ENCODE results near the gene BMP2K.
"Not testable (repeated sequence)": the region's sequence is repeated elsewhere in the genome, so short reads cannot be mapped to it uniquely, and the experiment has no call there.

GRCh38 chr4:78868712-78869111, 92.6 kb downstream of the BMP2K start:
- TF ChIP-seq TAF1 (IDR thresholded peaks at IDR 0.05; ENCODE audit: low read depth, low read length); POLR2A (IDR thresholded peaks at IDR 0.05; ENCODE audit: control extremely low read depth in 1 of 2, low read depth in 2 of 2, low read length in 2 of 2); YY1 (IDR thresholded peaks at IDR 0.05; ENCODE audit: low read depth, low read length): not testable (repeated sequence)
- TF ChIP-seq, protein P1, sequence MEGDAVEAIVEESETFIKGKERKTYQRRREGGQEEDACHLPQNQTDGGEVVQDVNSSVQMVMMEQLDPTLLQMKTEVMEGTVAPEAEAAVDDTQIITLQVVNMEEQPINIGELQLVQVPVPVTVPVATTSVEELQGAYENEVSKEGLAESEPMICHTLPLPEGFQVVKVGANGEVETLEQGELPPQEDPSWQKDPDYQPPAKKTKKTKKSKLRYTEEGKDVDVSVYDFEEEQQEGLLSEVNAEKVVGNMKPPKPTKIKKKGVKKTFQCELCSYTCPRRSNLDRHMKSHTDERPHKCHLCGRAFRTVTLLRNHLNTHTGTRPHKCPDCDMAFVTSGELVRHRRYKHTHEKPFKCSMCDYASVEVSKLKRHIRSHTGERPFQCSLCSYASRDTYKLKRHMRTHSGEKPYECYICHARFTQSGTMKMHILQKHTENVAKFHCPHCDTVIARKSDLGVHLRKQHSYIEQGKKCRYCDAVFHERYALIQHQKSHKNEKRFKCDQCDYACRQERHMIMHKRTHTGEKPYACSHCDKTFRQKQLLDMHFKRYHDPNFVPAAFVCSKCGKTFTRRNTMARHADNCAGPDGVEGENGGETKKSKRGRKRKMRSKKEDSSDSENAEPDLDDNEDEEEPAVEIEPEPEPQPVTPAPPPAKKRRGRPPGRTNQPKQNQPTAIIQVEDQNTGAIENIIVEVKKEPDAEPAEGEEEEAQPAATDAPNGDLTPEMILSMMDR (IDR thresholded peaks at IDR 0.05; ENCODE audit: control extremely low read depth in 1 of 3, insufficient read depth in 1 of 3, low read depth in 1 of 3, low read length in 3 of 3) = not testable (repeated sequence)
